PFSK-1 (cell line): ENCODE data around the gene PTPRK.

Experiments used
- FOXP2 ChIP-seq: optimal IDR thresholded peaks from 2 replicates; pipeline ENCODE3; 2011; ENCODE audit warnings: borderline replicate concordance, control low read depth, inconsistent platforms; ENCODE audit not compliant: insufficient read depth; ENCODE audit errors: extremely low read length, extremely low read depth
- POLR2AphosphoS5 ChIP-seq: IDR thresholded peaks from 2 replicates; pipeline ENCODE4 v1.6.1; 2012; ENCODE audit warnings: low read depth, mild to moderate bottlenecking, control low read depth, low read length, moderate library complexity
- REST ChIP-seq, 2 experiments: IDR thresholded peaks; 2 replicates each; pipeline versions ENCODE4 v1.6.1 to v1.8.0; 2011 to 2012; ENCODE audit warnings: low read depth in 2 of 2, low read length in 2 of 2, control low read depth in 1 of 2, inconsistent platforms in 1 of 2, mild to moderate bottlenecking in 1 of 2, moderate library complexity in 1 of 2; ENCODE audit not compliant: insufficient read depth in 1 of 2
- SIN3A ChIP-seq: IDR thresholded peaks from 2 replicates; pipeline ENCODE4 v1.6.1; 2012; ENCODE audit warnings: mild to moderate bottlenecking, low read length, moderate library complexity, borderline replicate concordance; ENCODE audit not compliant: insufficient read depth
- TAF1 ChIP-seq: IDR thresholded peaks from 2 replicates; pipeline ENCODE4 v1.6.1; 2012; ENCODE audit warnings: low read length, control low read depth, borderline replicate concordance; ENCODE audit not compliant: insufficient read depth

- no peak for TF ChIP-seq SIN3A
- no peak for TF ChIP-seq TAF1
- TF ChIP-seq FOXP2 = no peak
- no peak for TF ChIP-seq REST (IDR thresholded peaks at IDR 0.05; ENCODE audit: insufficient read depth in 1 of 2, low read depth in 2 of 2, low read length in 2 of 2)
- TF ChIP-seq POLR2AphosphoS5 = no peak
Observed at GRCh38 chr6:128124713-128125112, 395.7 kb downstream of the PTPRK start.
